SK-N-SH (cell line): ENCODE measurements around the gene KRTAP11-1. TPM values are rescaled to one million over a fixed set of nuclear protein-coding genes. Genes with fewer than 3 reads are reported as not detected.

Source experiments
- CTCF ChIA-PET: fragments of 300-600, 350-600 bp; formaldehyde crosslinking; extraction: SDS; loops from one replicate; lab custom pipeline; 2021; lab: Yijun Ruan, JAX
- POLR2A ChIA-PET: fragments of 350-600 bp; sonication (Branson Sonifier 250); formaldehyde crosslinking; extraction: SDS; loops from one replicate; lab custom pipeline; 2020; ENCODE audit warnings: antibody characterized with exemption, inconsistent platforms; lab: Yijun Ruan, JAX
- DNase-seq: peaks from one replicate; pipeline ENCODE4 v3.0.0; 2012
- H2AFZ ChIP-seq: fragments of 200-600 bp; sonication (generic); 2 replicates; pipeline ENCODE4 v1.8.1; 2016; ENCODE audit warnings: antibody characterized with exemption, mild to moderate bottlenecking, low read depth
- H3F3A ChIP-seq: fragments of 200-600 bp; sonication (generic); replicated peaks from 2 replicates; pipeline ENCODE3; 2016; ENCODE audit warnings: antibody characterized with exemption, mild to moderate bottlenecking; ENCODE audit not compliant: insufficient read depth
- H3K27ac ChIP-seq, 2 experiments: fragments of 200-500 bp in 1 of 2; fragments of 200-600 bp in 1 of 2; sonication (Bioruptor generic) in 1 of 2; sonication (generic), shearing (Covaris generic) in 1 of 2; 2 replicates each; pipeline versions ENCODE4 v1.5.1 to v1.6.1; 2014 to 2016; ENCODE audit warnings: low read depth in 2 of 2, inconsistent platforms in 1 of 2, low read length in 1 of 2, mild to moderate bottlenecking in 1 of 2, mixed read lengths in 1 of 2
- H3K27me3 ChIP-seq: fragments of 200-600 bp; sonication (generic), shearing (Covaris generic); 2 replicates; pipeline ENCODE4 v1.6.1; 2016; ENCODE audit warnings: mixed run types; ENCODE audit not compliant: insufficient read depth
- H3K36me3 ChIP-seq, 2 experiments: fragments of 200-500 bp in 1 of 2; fragments of 200-600 bp in 1 of 2; sonication (Bioruptor generic) in 1 of 2; sonication (generic) in 1 of 2; replicated peaks in 1 of 2; 2 replicates each; pipeline versions ENCODE3 to v1.5.1; 2014 to 2016; ENCODE audit warnings: low read length in 1 of 2, mild to moderate bottlenecking in 1 of 2; ENCODE audit not compliant: insufficient read depth in 2 of 2, control insufficient read depth in 1 of 2
- H3K4me1 ChIP-seq, 2 experiments: fragments of 200-500 bp in 1 of 2; fragments of 200-600 bp in 1 of 2; sonication (Bioruptor generic) in 1 of 2; sonication (generic), shearing (Covaris generic) in 1 of 2; 2 replicates each; pipeline versions ENCODE4 v1.5.1 to v1.6.1; 2014 to 2016; ENCODE audit warnings: low read depth in 1 of 2, low read length in 1 of 2, mixed run types in 1 of 2; ENCODE audit not compliant: insufficient read depth in 2 of 2, control insufficient read depth in 1 of 2
- H3K4me2 ChIP-seq: fragments of 200-600 bp; sonication (generic), shearing (Covaris generic); 2 replicates; pipeline ENCODE4 v1.6.1; 2017; ENCODE audit warnings: mixed run types
- H3K4me3 ChIP-seq, 2 experiments: fragments of 200-500 bp in 1 of 2; fragments of 200-600 bp in 1 of 2; sonication (Bioruptor generic) in 1 of 2; sonication (generic), shearing (Covaris generic) in 1 of 2; 2 replicates each; pipeline versions ENCODE4 v1.5.1 to v1.8.1; 2014 to 2016; ENCODE audit warnings: low read depth in 2 of 2, inconsistent platforms in 1 of 2, low read length in 1 of 2, mild to moderate bottlenecking in 1 of 2, mixed read lengths in 1 of 2, moderate library complexity in 1 of 2
- H3K79me2 ChIP-seq: fragments of 200-600 bp; sonication (generic); 2 replicates; pipeline ENCODE4 v1.8.1; 2017; ENCODE audit warnings: mild to moderate bottlenecking; ENCODE audit not compliant: insufficient read depth
- H3K9ac ChIP-seq: fragments of 200-600 bp; sonication (generic); 2 replicates; pipeline ENCODE4 v1.6.1; 2017; ENCODE audit warnings: mixed run types
- H3K9me2 ChIP-seq: fragments of 200-600 bp; sonication (generic); 2 replicates; pipeline ENCODE4 v1.6.1; 2017; ENCODE audit warnings: mixed run types
- H3K9me3 ChIP-seq: fragments of 200-600 bp; sonication (generic); 2 replicates; pipeline ENCODE4 v1.6.1; 2017; ENCODE audit warnings: mixed run types, mild to moderate bottlenecking, moderate library complexity
- H4K20me1 ChIP-seq: fragments of 200-600 bp; sonication (generic); 2 replicates; pipeline ENCODE4 v1.6.1; 2017; ENCODE audit warnings: mild to moderate bottlenecking, mixed run types; ENCODE audit not compliant: insufficient read depth
- ELF1 ChIP-seq: IDR thresholded peaks from 2 replicates; pipeline ENCODE4 v1.4.0; 2012
- FOSL2 ChIP-seq: IDR thresholded peaks from 2 replicates; pipeline ENCODE4 v1.4.0; 2012; ENCODE audit warnings: low read depth, mild to moderate bottlenecking, moderate library complexity, borderline replicate concordance
- FOXJ3 ChIP-seq: sonication (generic); formaldehyde crosslinking; IDR thresholded peaks from 2 replicates; pipeline ENCODE4 v1.5.1; 2020; ENCODE audit warnings: mild to moderate bottlenecking, missing genetic modification reagents
- GABPA ChIP-seq: IDR thresholded peaks from 2 replicates; pipeline ENCODE4 v1.4.0; 2012; ENCODE audit warnings: low read depth, mild to moderate bottlenecking
- GATA2 ChIP-seq: sonication (generic); formaldehyde crosslinking; IDR thresholded peaks from 2 replicates; pipeline ENCODE4 v1.5.0; 2020; ENCODE audit warnings: mild to moderate bottlenecking, missing genetic modification reagents
- MEF2A ChIP-seq: IDR thresholded peaks from 2 replicates; pipeline ENCODE4 v1.4.0; 2012; ENCODE audit warnings: low read depth, borderline replicate concordance
- MXI1 ChIP-seq: IDR thresholded peaks from 2 replicates; pipeline ENCODE4 v1.6.1; 2012; ENCODE audit warnings: mild to moderate bottlenecking, low read depth, low read length, improper control_type of control experiment
- NFIC ChIP-seq: IDR thresholded peaks from 2 replicates; pipeline ENCODE4 v1.4.0; 2012; ENCODE audit warnings: borderline replicate concordance
- POLR2AphosphoS5 ChIP-seq: IDR thresholded peaks from 2 replicates; pipeline ENCODE4 v1.6.1; 2012; ENCODE audit warnings: low read depth, low read length
- RAD21 ChIP-seq: IDR thresholded peaks from 2 replicates; pipeline ENCODE4 v1.6.1; 2012; ENCODE audit warnings: mild to moderate bottlenecking, low read length
- RFX5 ChIP-seq: IDR thresholded peaks from 2 replicates; pipeline ENCODE4 v1.6.1; 2012; ENCODE audit warnings: mild to moderate bottlenecking, improper control_type of control experiment, low read length
- RXRA ChIP-seq: IDR thresholded peaks from 2 replicates; pipeline ENCODE4 v1.4.0; 2012; ENCODE audit warnings: low read depth, mild to moderate bottlenecking, borderline replicate concordance
- SMC3 ChIP-seq: IDR thresholded peaks from 2 replicates; pipeline ENCODE4 v1.6.1; 2012; ENCODE audit warnings: low read depth, low read length, improper control_type of control experiment
- TEAD4 ChIP-seq: IDR thresholded peaks from 2 replicates; pipeline ENCODE4 v1.4.0; 2012; ENCODE audit warnings: mild to moderate bottlenecking, borderline replicate concordance; ENCODE audit not compliant: insufficient read depth
- WGBS: methylation state at CpG from one replicate; pipeline ENCODE4 v1.1.6; 2017; ENCODE audit warnings: low lambda C conversion rate; 5-methylcytosine and 5-hydroxymethylcytosine counted together
- polyA plus RNA-seq, 3 experiments: library from polyadenylated mRNA; depleted of rRNA; stranded (reverse); fragments of >200 nt; gene quantifications; 2 replicates each; pipeline ENCODE4 v1.2.3, GENCODE V29; 2012
- TF ChIP-seq, protein P1 (sequence below): IDR thresholded peaks from 2 replicates; pipeline ENCODE4 v1.4.0; 2012; ENCODE audit warnings: low read depth
- TF ChIP-seq, protein P2 (sequence below): fragments of 150-350 bp; IDR thresholded peaks from 2 replicates; pipeline ENCODE4 v1.6.1; 2017; ENCODE audit warnings: antibody characterized with exemption, low read length, low read depth, borderline replicate concordance
- TF ChIP-seq, protein P3 (sequence below): IDR thresholded peaks from 2 replicates; pipeline ENCODE4 v1.4.0; 2012; ENCODE audit warnings: low read depth, borderline replicate concordance
- TF ChIP-seq, protein P4 (sequence below): fragments of 200-600 bp; sonication (generic); IDR thresholded peaks from 2 replicates; pipeline ENCODE4 v1.6.1; 2017; ENCODE audit warnings: antibody characterized with exemption, mild to moderate bottlenecking, moderate library complexity

Gene KRTAP11-1, protein sequence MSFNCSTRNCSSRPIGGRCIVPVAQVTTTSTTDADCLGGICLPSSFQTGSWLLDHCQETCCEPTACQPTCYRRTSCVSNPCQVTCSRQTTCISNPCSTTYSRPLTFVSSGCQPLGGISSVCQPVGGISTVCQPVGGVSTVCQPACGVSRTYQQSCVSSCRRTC
- not detected in 2 replicates for polyA plus RNA-seq (2012; rRNA removed)
- not detected in 2 replicates for polyA plus RNA-seq (2012; cell fraction: cytosol; rRNA removed)
- 0.11 TPM in 1 of 2 replicates, not detected in the other for polyA plus RNA-seq (2012; cell fraction: nucleus; rRNA removed)

DNA sequence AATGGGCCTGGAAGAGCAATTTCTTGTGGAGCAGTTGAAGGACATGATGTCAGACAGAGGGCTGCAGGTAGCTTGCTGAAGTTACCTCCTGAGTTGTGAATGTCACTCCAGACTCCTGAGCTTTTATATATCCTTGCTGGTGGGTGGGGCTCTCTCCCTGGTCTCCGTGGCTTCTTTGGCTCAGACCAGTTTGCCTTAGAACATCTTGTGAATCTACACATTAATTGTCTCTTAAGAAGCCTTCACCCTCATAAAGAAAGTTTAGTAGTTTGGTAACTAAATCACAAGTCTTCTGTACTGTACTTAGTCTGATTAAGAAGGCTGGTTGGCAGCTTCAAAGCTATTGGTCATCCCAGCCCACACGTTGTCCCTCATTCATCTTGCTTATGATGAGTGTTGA is at the start of gene KRTAP11-1:
Gene KRTAP11-1 (minus strand): TSS at position 101 of the 400 bp plus-strand sequence. CDS start 56 bp downstream, at position 45.
- TF ChIP-seq RFX5 (no peak), MEF2A (no peak), MXI1 (no peak), POLR2AphosphoS5 (no peak), TEAD4 (no peak), FOSL2 (no peak), RAD21 (no peak)
- TF ChIP-seq, protein P1, sequence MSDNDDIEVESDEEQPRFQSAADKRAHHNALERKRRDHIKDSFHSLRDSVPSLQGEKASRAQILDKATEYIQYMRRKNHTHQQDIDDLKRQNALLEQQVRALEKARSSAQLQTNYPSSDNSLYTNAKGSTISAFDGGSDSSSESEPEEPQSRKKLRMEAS, result no peak
- Histone ChIP-seq H3K36me3 (no peaks in the 10 kb centered on the region), H3K4me1 (no peaks in the 10 kb centered on the region), H3F3A (no peaks in the 10 kb centered on the region), H3K79me2 (no peaks in the 10 kb centered on the region), H3K4me2 (no peak within 1 kb of the TSS), H3K9me2 (no peaks in the 10 kb centered on the region), H3K27me3 (no peaks in the 10 kb centered on the region), H3K27ac (no peak within 1 kb of the TSS), H3K9me3 (no peaks in the 10 kb centered on the region), H3K9ac (no peak within 1 kb of the TSS), H4K20me1 (no peaks in the 10 kb centered on the region), H3K4me3 (no peak within 1 kb of the TSS), H2AFZ (no peak within 1 kb of the TSS)
- POLR2A ChIA-PET, result no interaction called here
- 0% methylated on average over 2 of the region's 2 CpGs for WGBS
- DNase-seq, result no peak
- CTCF ChIA-PET, result interaction anchor here (0.7 kb wide), 1 partner anchor 35 kb away, joined by 3 read pairs; no protein-coding TSS in a partner anchor

DNA sequence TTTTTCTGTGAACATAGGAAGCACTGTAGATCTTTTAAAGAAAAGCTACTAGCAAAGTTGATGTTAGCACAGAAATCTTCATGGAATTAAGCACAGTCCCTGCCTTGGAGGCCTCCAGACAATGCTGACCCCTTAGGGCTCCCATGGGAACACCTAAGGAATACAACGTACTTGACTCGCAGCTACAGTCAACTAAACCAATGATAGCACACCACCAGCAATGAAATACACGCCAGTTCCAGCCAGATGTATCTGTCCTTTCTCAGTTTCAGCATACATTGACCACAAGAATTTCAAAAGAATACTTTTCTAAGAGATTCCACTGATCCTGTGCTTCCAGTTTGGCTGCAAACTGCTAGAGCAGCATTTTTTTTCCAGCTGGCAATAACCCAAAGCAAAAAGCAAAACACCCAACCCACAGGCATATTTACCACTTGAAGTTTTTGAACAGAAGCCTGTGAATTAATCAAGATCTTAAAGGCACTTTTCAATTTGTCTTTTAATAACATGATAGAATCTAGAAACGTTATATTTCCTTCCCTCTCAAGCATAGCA is 42.8 kb upstream of the KRTAP11-1 start:
- H4K20me1 ChIP-seq, result no peaks in the 10 kb centered on the region

More for the DNA sequence above, 42.8 kb upstream of the KRTAP11-1 start:
- Histone ChIP-seq H3K9ac (no peak overlapping the region), H3K4me1 (no peaks in the 10 kb centered on the region), H3K27me3 (no peaks in the 10 kb centered on the region), H3F3A (no peaks in the 10 kb centered on the region), H3K79me2 (no peaks in the 10 kb centered on the region), H3K9me3 (no peaks in the 10 kb centered on the region), H2AFZ (no peak overlapping the region), H3K4me2 (no peak overlapping the region), H3K4me3 (no peak overlapping the region), H3K9me2 (no peaks in the 10 kb centered on the region), H3K36me3 (no peaks in the 10 kb centered on the region), H3K27ac (no peak overlapping the region)
- ChIA-PET POLR2A (no interaction called here), CTCF (no interaction called here)
- TF ChIP-seq GATA2 (CRISPR knock-in tag), result no peak
- TF ChIP-seq MEF2A, result no peak
- TF ChIP-seq, protein P2, sequence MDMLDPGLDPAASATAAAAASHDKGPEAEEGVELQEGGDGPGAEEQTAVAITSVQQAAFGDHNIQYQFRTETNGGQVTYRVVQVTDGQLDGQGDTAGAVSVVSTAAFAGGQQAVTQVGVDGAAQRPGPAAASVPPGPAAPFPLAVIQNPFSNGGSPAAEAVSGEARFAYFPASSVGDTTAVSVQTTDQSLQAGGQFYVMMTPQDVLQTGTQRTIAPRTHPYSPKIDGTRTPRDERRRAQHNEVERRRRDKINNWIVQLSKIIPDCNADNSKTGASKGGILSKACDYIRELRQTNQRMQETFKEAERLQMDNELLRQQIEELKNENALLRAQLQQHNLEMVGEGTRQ, result no peak
- no peak for TF ChIP-seq RXRA
- no peak for TF ChIP-seq GABPA
- no peak for TF ChIP-seq MXI1
- TF ChIP-seq ELF1, result no peak
- TF ChIP-seq, protein P3, sequence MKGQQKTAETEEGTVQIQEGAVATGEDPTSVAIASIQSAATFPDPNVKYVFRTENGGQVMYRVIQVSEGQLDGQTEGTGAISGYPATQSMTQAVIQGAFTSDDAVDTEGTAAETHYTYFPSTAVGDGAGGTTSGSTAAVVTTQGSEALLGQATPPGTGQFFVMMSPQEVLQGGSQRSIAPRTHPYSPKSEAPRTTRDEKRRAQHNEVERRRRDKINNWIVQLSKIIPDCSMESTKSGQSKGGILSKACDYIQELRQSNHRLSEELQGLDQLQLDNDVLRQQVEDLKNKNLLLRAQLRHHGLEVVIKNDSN, result no peak
- TF ChIP-seq FOXJ3 (CRISPR knock-in tag), result no peak
- TF ChIP-seq, protein P4, sequence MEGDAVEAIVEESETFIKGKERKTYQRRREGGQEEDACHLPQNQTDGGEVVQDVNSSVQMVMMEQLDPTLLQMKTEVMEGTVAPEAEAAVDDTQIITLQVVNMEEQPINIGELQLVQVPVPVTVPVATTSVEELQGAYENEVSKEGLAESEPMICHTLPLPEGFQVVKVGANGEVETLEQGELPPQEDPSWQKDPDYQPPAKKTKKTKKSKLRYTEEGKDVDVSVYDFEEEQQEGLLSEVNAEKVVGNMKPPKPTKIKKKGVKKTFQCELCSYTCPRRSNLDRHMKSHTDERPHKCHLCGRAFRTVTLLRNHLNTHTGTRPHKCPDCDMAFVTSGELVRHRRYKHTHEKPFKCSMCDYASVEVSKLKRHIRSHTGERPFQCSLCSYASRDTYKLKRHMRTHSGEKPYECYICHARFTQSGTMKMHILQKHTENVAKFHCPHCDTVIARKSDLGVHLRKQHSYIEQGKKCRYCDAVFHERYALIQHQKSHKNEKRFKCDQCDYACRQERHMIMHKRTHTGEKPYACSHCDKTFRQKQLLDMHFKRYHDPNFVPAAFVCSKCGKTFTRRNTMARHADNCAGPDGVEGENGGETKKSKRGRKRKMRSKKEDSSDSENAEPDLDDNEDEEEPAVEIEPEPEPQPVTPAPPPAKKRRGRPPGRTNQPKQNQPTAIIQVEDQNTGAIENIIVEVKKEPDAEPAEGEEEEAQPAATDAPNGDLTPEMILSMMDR, result no peak
- TF ChIP-seq NFIC, result no peak
- no peak for TF ChIP-seq FOSL2
- no peak for TF ChIP-seq SMC3
- no peak for DNase-seq
- 3% methylated on average over 4 of the region's 4 CpGs for WGBS
